ENCODE measurements around the gene MGRN1.

The MGRN1 gene

GRCh38 chr16:4652561-4652960 is 27.9 kb downstream of the MGRN1 start:
- DNase-seq (ENCODE audit: low spot score in 2 of 2) (no peak), ATAC-seq (no peak)
- peaks cover 17% of the 10 kb centered on the region for H3K4me1 Mint-ChIP-seq
- no peak overlapping the region for H3K4me3 Mint-ChIP-seq
- peaks cover 88% of the 10 kb centered on the region for H3K36me3 Mint-ChIP-seq
- peak overlapping the region; percentile 29 for H3K27ac Mint-ChIP-seq
- H3K9me3 Mint-ChIP-seq, result no peaks in the 10 kb centered on the region

- DNase-seq (ENCODE audit: low spot score in 2 of 2) (no peak), ATAC-seq (no peak)
- peaks cover 91% of the 10 kb centered on the region for H3K36me3 Mint-ChIP-seq
- H3K4me3 Mint-ChIP-seq, result no peak overlapping the region
- H3K9me3 Mint-ChIP-seq, result no peaks in the 10 kb centered on the region
- H3K27ac Mint-ChIP-seq, result no peak overlapping the region
- peaks cover 16% of the 10 kb centered on the region for H3K4me1 Mint-ChIP-seq
Measured at GRCh38 chr16:4654011-4654963, 29.7 kb downstream of the MGRN1 start.

- H3K36me3 Mint-ChIP-seq, result peaks cover 92% of the 10 kb centered on the region
- DNase-seq (ENCODE audit: low spot score in 2 of 2) (no peak), ATAC-seq (no peak)
- no peak overlapping the region for H3K27ac Mint-ChIP-seq
- H3K4me3 Mint-ChIP-seq, result no peak overlapping the region
- H3K4me1 Mint-ChIP-seq, result peaks cover 19% of the 10 kb centered on the region
- no peaks in the 10 kb centered on the region for H3K9me3 Mint-ChIP-seq
Measured at GRCh38 chr16:4654964-4655590, 30.5 kb downstream of the MGRN1 start.

GRCh38 chr16:4655801-4656200 is 31.2 kb downstream of the MGRN1 start:
- no peak overlapping the region for H3K27ac Mint-ChIP-seq

GRCh38 chr16:4656221-4656620 is 31.6 kb downstream of the MGRN1 start:
- no peak overlapping the region for H3K27ac Mint-ChIP-seq
- no peaks in the 10 kb centered on the region for H3K9me3 Mint-ChIP-seq
- peaks cover 92% of the 10 kb centered on the region for H3K36me3 Mint-ChIP-seq
- DNase-seq (ENCODE audit: low spot score in 2 of 2), result no peak
- no peak for ATAC-seq
- no peak overlapping the region for H3K4me3 Mint-ChIP-seq
- peaks cover 26% of the 10 kb centered on the region for H3K4me1 Mint-ChIP-seq

More at GRCh38 chr16:4655801-4656200, 31.2 kb downstream of the MGRN1 start:
- H3K4me3 Mint-ChIP-seq, result no peak overlapping the region
- ATAC-seq (no peak), DNase-seq (ENCODE audit: low spot score in 2 of 2) (no peak)
- H3K9me3 Mint-ChIP-seq, result no peaks in the 10 kb centered on the region
- H3K36me3 Mint-ChIP-seq, result peaks cover 92% of the 10 kb centered on the region
- H3K4me1 Mint-ChIP-seq, result peaks cover 27% of the 10 kb centered on the region

GRCh38 chr16:4656695-4657686 is 32.4 kb downstream of the MGRN1 start:
- Mint-ChIP-seq H3K27ac (no peak overlapping the region), H3K4me1 (peaks cover 25% of the 10 kb centered on the region), H3K4me3 (no peak overlapping the region), H3K36me3 (peaks cover 84% of the 10 kb centered on the region), H3K9me3 (no peaks in the 10 kb centered on the region)
- ATAC-seq, result no peak
- DNase-seq (ENCODE audit: low spot score in 2 of 2), result no peak

- peak overlapping the region; percentile 90 for H3K27ac Mint-ChIP-seq
- peaks cover 38% of the 10 kb centered on the region for H3K4me1 Mint-ChIP-seq
- no peak for DNase-seq (ENCODE audit: low spot score in 2 of 2)
- peaks cover 77% of the 10 kb centered on the region for H3K36me3 Mint-ChIP-seq
- peak overlapping the region; percentile 38 for H3K4me3 Mint-ChIP-seq
- no peaks in the 10 kb centered on the region for H3K9me3 Mint-ChIP-seq
- no peak for ATAC-seq
Measured at GRCh38 chr16:4659363-4660353, 35.0 kb downstream of the MGRN1 start.

GRCh38 chr16:4660454-4661007 is 35.9 kb downstream of the MGRN1 start:
- H3K4me1 Mint-ChIP-seq, result peaks cover 45% of the 10 kb centered on the region

GRCh38 chr16:4661661-4662060 is 37.0 kb downstream of the MGRN1 start:
- Mint-ChIP-seq H3K27ac (peak overlapping the region; percentile 90), H3K36me3 (peaks cover 81% of the 10 kb centered on the region), H3K4me3 (no peak overlapping the region), H3K4me1 (peaks cover 45% of the 10 kb centered on the region), H3K9me3 (no peaks in the 10 kb centered on the region)
- ATAC-seq (no peak), DNase-seq (ENCODE audit: low spot score in 2 of 2) (no peak)

More at GRCh38 chr16:4660454-4661007, 35.9 kb downstream of the MGRN1 start:
- no peaks in the 10 kb centered on the region for H3K9me3 Mint-ChIP-seq
- DNase-seq (ENCODE audit: low spot score in 2 of 2), result peak; percentile 56 to 62
- peak overlapping the region; percentile 38 for H3K4me3 Mint-ChIP-seq
- peak; percentile 90 for ATAC-seq
- peak overlapping the region; percentile 90 for H3K27ac Mint-ChIP-seq
- peaks cover 81% of the 10 kb centered on the region for H3K36me3 Mint-ChIP-seq

GRCh38 chr16:4663465-4663776 is 38.8 kb downstream of the MGRN1 start:
- no peak for ATAC-seq
- Mint-ChIP-seq H3K9me3 (no peaks in the 10 kb centered on the region), H3K4me1 (peaks cover 45% of the 10 kb centered on the region), H3K4me3 (peak overlapping the region; percentile 65), H3K36me3 (peaks cover 64% of the 10 kb centered on the region), H3K27ac (peak overlapping the region; percentile 90)
- no peak for DNase-seq (ENCODE audit: low spot score in 2 of 2)

GRCh38 chr16:4663777-4664465 is 39.3 kb downstream of the MGRN1 start:
- H3K27ac Mint-ChIP-seq, result peak overlapping the region; percentile 90
- peaks cover 42% of the 10 kb centered on the region for H3K4me1 Mint-ChIP-seq
- H3K9me3 Mint-ChIP-seq, result no peaks in the 10 kb centered on the region
- ATAC-seq (no peak), DNase-seq (ENCODE audit: low spot score in 2 of 2) (no peak)
- peak overlapping the region; percentile 65 for H3K4me3 Mint-ChIP-seq
- peaks cover 59% of the 10 kb centered on the region for H3K36me3 Mint-ChIP-seq

GRCh38 chr16:4664538-4665418 is 40.2 kb downstream of the MGRN1 start:
- ATAC-seq, result peak; percentile 74
- H3K4me1 Mint-ChIP-seq, result peaks cover 34% of the 10 kb centered on the region
- H3K4me3 Mint-ChIP-seq, result peak overlapping the region; percentile 65
- H3K36me3 Mint-ChIP-seq, result peaks cover 50% of the 10 kb centered on the region
- no peaks in the 10 kb centered on the region for H3K9me3 Mint-ChIP-seq
- H3K27ac Mint-ChIP-seq, result peak overlapping the region; percentile 90
- DNase-seq (ENCODE audit: low spot score in 2 of 2), result peak in 1 of 2 donors; percentile 71

Measured in stimulated activated effector memory CD8-positive, alpha-beta T cell treated with anti-CD3 and anti-CD28 coated beads, Interleukin-12 subunit alpha, Interleukin-12 subunit beta, amount 100 ng/mL, for 72 hours (primary cell).